ENCODE data around the gene TMPRSS7. TPM values are rescaled to one million over a fixed set of nuclear protein-coding genes. Genes with fewer than 3 reads are reported as not detected.

TMPRSS7 gene
- total RNA-seq, 1 experiment from 2014 or later = not detected

- Histone ChIP-seq H3K4me3 (ENCODE audit: low read depth in 2 of 2, low read length in 2 of 2) (no peak overlapping the region), H3K27me3 (ENCODE audit: control insufficient read depth, insufficient read depth, low read length) (no peaks in the 10 kb centered on the region), H3K9me3 (ENCODE audit: control insufficient read depth, insufficient read depth, low read depth, low read length) (no peaks in the 10 kb centered on the region), H3K4me1 (ENCODE audit: control insufficient read depth, insufficient read depth, low read length) (no peaks in the 10 kb centered on the region), H3K27ac (ENCODE audit: low read length) (no peak overlapping the region), H3K36me3 (ENCODE audit: control insufficient read depth, insufficient read depth, low read length) (no peaks in the 10 kb centered on the region)
- ATAC-seq (no peak), DNase-seq (ENCODE audit: low read depth, low spot score) (no peak)
- intact Hi-C loops (cut with micrococcal nuclease; ENCODE audit: unreplicated experiment) (no loop called here), in situ Hi-C loops (cut with HindIII; ENCODE audit: low pct_unique_long_range_greater_than_20kb, low sequenced_read_pairs) (no loop called here)
- no peak for TF ChIP-seq SIN3A (IDR thresholded peaks at IDR 0.05; ENCODE audit: borderline replicate concordance, insufficient read depth, low read depth, low read length)
- no peak for TF ChIP-seq POLR2AphosphoS5 (IDR thresholded peaks at IDR 0.05; ENCODE audit: low read depth, low read length)
- TF ChIP-seq REST (IDR thresholded peaks at IDR 0.05; ENCODE audit: insufficient read depth in 1 of 2, low read depth in 2 of 2, low read length in 1 of 2) = no peak
- TF ChIP-seq TCF7L2 (IDR thresholded peaks at IDR 0.05; ENCODE audit: low read depth, low read length) = no peak
- TF ChIP-seq CTCF (IDR thresholded peaks at IDR 0.05) = no peak
- POLR2A ChIA-PET = no interaction called here
- CTCF ChIA-PET = no interaction called here
- BruUV-seq (replicated peaks) = no TSS peak
These were observed 82.9 kb downstream of the TMPRSS7 start for GRCh38 chr3:112117415-112117814.

- ChIA-PET POLR2A (no interaction called here), CTCF (no interaction called here)
- TF ChIP-seq SIN3A (IDR thresholded peaks at IDR 0.05; ENCODE audit: borderline replicate concordance, insufficient read depth, low read depth, low read length) = no peak
- TF ChIP-seq CTCF (IDR thresholded peaks at IDR 0.05) = no peak
- TF ChIP-seq POLR2AphosphoS5 (IDR thresholded peaks at IDR 0.05; ENCODE audit: low read depth, low read length) = no peak
- TF ChIP-seq REST (IDR thresholded peaks at IDR 0.05; ENCODE audit: insufficient read depth in 1 of 2, low read depth in 2 of 2, low read length in 1 of 2) = no peak
- no peak for TF ChIP-seq TCF7L2 (IDR thresholded peaks at IDR 0.05; ENCODE audit: low read depth, low read length)
- no TSS peak for BruUV-seq (replicated peaks)
- Histone ChIP-seq H3K9me3 (ENCODE audit: control insufficient read depth, insufficient read depth, low read depth, low read length) (no peaks in the 10 kb centered on the region), H3K4me1 (ENCODE audit: control insufficient read depth, insufficient read depth, low read length) (no peaks in the 10 kb centered on the region), H3K27ac (ENCODE audit: low read length) (no peak overlapping the region), H3K27me3 (ENCODE audit: control insufficient read depth, insufficient read depth, low read length) (no peaks in the 10 kb centered on the region), H3K4me3 (ENCODE audit: low read depth in 2 of 2, low read length in 2 of 2) (no peak overlapping the region), H3K36me3 (ENCODE audit: control insufficient read depth, insufficient read depth, low read length) (no peaks in the 10 kb centered on the region)
- intact Hi-C loops (cut with micrococcal nuclease; ENCODE audit: unreplicated experiment) (no loop called here), in situ Hi-C loops (cut with HindIII; ENCODE audit: low pct_unique_long_range_greater_than_20kb, low sequenced_read_pairs) (no loop called here)
- ATAC-seq (no peak), DNase-seq (ENCODE audit: low read depth, low spot score) (no peak)
These were observed 83.5 kb downstream of the TMPRSS7 start for GRCh38 chr3:112117841-112118571.
